H1 (cell line): ENCODE data around the gene XRN2. TPM values are rescaled to one million over a fixed set of nuclear protein-coding genes. Genes with fewer than 3 reads are reported as not detected.

Experiments
- SP4 ChIP-seq: IDR thresholded peaks from 2 replicates; pipeline ENCODE4 v1.6.1; 2012; ENCODE audit warnings: low read length, inconsistent platforms
- polyA plus RNA-seq, 7 experiments: library from polyadenylated mRNA; depleted of rRNA in 3 of 7; stranded (reverse) in 5 of 7; unstranded in 2 of 7; fragments of >200 nt in 5 of 7; fragments of 200-250 nt in 2 of 7; gene quantifications; 1 replicate in 5 of 7; 2 replicates in 1 of 7; 4 replicates in 1 of 7; pipeline versions ENCODE4 v1.2.1 to v1.2.3, GENCODE V29; 2011 to 2013; ENCODE audit warnings: missing spikeins in 2 of 7, mixed read lengths in 2 of 7
- total RNA-seq: library from RNA; stranded (reverse); fragmentation: NEBNext Ultra II Directional; extraction: Animal tissue kit (Norgen Biotek cat#: 25700); gene quantifications from 2 replicates; pipeline ENCODE4 v1.2.1, GENCODE V29; 2021

XRN2 gene
- total and polyA plus RNA-seq, 2 of the 8 experiments (the other 6 are each of a cell fraction or from before 2014, with no cell fraction given) = 60.3 to 139 TPM

DNA sequence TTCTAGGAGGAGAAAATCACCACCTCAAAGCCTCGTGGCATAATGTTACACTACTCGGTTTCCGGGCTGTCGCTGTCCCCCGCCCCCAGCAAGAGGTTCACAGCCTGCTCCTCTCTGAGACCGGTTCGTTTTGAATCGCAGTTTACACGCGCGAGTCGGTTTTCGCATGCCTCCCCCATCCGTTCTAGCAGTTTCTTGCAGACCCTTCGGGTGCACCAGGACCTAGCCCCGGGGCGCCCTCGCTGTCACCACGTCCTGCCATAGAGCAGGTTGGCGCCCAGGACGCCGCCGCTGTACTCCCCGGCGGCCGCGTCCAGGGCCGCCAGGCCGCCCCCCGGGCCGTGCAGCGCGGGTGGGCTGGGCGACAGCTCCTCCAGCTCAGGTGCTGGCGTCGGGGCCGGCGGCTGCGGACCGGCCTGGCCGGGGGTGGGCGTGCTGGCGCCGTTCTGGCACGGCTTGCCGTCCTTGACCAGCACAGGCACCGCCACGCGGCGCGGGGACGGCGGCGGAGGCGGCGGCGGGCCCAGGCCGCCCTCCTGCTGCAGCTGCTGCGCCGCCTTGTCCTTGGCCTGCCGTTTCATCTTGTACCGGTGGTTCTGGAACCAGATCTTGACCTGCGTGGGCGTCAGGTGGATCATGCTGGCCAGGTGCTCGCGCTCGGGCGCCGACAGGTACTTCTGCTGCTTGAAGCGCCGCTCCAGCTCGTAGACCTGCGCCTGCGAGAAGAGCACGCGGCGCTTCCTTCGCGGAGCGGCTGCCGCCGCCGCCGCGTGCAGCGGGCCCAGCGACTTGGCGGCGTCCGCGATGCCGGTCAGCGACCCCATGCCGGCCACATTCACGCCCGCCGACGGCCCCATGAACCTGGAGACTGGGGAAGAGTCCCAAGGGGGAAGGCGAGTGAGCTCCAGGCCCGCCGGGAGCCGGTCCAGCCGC is 92.8 kb downstream of the XRN2 start (continued):
- no peak for TF ChIP-seq SP4
- TF ChIP-seq, all 59 proteins: peak for 7
